ENCODE measurements around the gene RPS3. TPM values are rescaled to one million over a fixed set of nuclear protein-coding genes. Genes with fewer than 3 reads are reported as not detected.

The RPS3 gene
- polyA plus RNA-seq, 1 of the 3 experiments (the other 2 are of a cell fraction): 4,540 TPM

DNA sequence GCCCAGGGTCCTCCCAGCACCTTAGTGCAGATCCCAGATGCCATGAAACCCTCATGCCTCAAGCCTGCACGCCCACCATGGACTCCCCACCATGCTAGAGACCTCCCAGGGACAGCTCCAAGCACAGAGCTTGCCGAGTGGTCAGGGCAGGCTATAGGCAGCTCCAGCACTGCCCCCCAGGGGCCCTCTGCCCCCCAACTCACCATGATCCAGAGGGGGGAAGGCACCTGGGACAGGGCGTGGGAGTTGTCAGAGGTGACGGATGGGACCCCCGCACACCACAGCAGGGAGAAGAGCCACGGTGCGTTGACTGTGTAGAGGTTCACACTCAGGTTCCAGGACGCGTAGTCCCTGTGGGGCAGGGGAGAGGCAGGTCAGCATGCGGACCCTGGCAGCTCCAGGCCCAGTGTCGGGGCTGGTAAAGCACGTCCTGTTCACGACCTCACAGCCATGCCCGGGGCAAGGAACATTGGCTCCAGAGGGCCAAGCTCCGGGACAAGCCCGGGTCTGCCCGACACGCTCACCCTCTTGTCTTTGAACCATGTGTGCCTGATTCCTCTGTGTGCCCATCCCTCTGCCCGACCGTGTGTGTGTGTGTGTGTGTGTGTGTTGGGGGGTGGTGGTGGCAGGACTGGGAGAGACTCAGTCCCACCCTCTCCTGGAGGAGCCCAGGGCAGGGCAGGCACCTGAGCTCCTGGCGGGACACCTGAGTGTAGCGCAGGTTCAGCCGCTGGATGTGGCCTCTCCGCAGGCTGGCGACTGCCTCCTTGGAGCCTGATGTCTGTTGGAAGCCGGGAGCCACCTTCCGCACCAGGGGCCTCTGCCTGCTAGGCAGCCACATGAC is 41.9 kb downstream of the RPS3 start:
- ChIA-PET CTCF (interaction anchor here (0.7 to 8.5 kb wide), 7 partner anchors 9 to 86 kb away, joined by 3 to 275 read pairs (median 6); partner anchors contain the start of gene GDPD5), POLR2A (interaction anchor here (0.8 kb wide), 1 partner anchor 10 kb away, joined by 3 read pairs; no protein-coding TSS in a partner anchor)
- Histone ChIP-seq H3K4me2 (no peak overlapping the region), H3K27ac (ENCODE audit: low read depth in 2 of 2, low read length in 1 of 2) (no peak overlapping the region), H3K4me1 (ENCODE audit: control insufficient read depth in 1 of 2, insufficient read depth in 2 of 2, low read depth in 1 of 2, low read length in 1 of 2) (peaks cover 0 to 2% of the 10 kb centered on the region in 2 experiments; a peak in 1 of 4 replicates), H3K9me2 (no peaks in the 10 kb centered on the region), H3K9me3 (no peaks in the 10 kb centered on the region), H2AFZ (ENCODE audit: low read depth) (no peak overlapping the region), H3K79me2 (ENCODE audit: insufficient read depth) (no peaks in the 10 kb centered on the region), H4K20me1 (ENCODE audit: insufficient read depth) (no peaks in the 10 kb centered on the region), H3F3A (replicated peaks; ENCODE audit: insufficient read depth) (no peaks in the 10 kb centered on the region), H3K4me3 (ENCODE audit: low read depth in 2 of 2, low read length in 1 of 2) (no peak overlapping the region), H3K36me3 (replicated peaks in 1 of 2; ENCODE audit: control insufficient read depth in 1 of 2, insufficient read depth in 2 of 2, low read length in 1 of 2) (no peaks in the 10 kb centered on the region), H3K27me3 (ENCODE audit: insufficient read depth) (no peaks in the 10 kb centered on the region), H3K9ac (no peak overlapping the region)
- DNase-seq: no peak
- 85% methylated on average over 4 of the region's 27 CpGs for WGBS (ENCODE audit: low lambda C conversion rate)
- no peak for TF ChIP-seq GABPA (IDR thresholded peaks at IDR 0.05; ENCODE audit: low read depth)
- no peak for TF ChIP-seq EP300 (IDR thresholded peaks at IDR 0.05; ENCODE audit: borderline replicate concordance in 1 of 2, low read depth in 1 of 2, low read length in 1 of 2)
- no peak for TF ChIP-seq SIN3A (IDR thresholded peaks at IDR 0.05; ENCODE audit: borderline replicate concordance, low read depth, low read length)
- TF ChIP-seq TEAD4 (IDR thresholded peaks at IDR 0.05; ENCODE audit: borderline replicate concordance, insufficient read depth): no peak
- TF ChIP-seq RAD21 (IDR thresholded peaks at IDR 0.05; ENCODE audit: low read length): no peak

DNA sequence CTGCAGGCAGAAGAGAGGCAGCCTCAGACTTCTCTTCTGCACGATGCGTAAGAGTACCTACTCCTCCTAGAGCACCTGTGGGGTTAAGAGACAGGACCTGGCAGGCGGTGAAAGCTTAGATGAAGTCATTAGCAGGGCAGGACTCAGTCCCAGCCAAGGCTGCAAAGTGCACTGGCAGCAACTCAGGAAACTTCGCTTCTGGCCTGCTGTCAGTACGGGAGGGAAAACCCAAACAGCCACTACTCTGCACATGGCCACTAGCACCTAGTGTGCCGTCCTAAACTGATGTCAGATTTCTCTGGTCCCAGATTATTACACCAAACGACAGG is 42.5 kb downstream of the RPS3 start:
- no peaks in the 10 kb centered on the region for H3K36me3 ChIP-seq (replicated peaks in 1 of 2; ENCODE audit: control insufficient read depth in 1 of 2, insufficient read depth in 2 of 2, low read length in 1 of 2)
- TF ChIP-seq NRF1 (IDR thresholded peaks at IDR 0.05; ENCODE audit: low read depth, low read length): no peak
- no peak for TF ChIP-seq NFIC (IDR thresholded peaks at IDR 0.05; ENCODE audit: borderline replicate concordance)
- no peak for TF ChIP-seq TAF1 (IDR thresholded peaks at IDR 0.05; ENCODE audit: borderline replicate concordance, low read depth, low read length)
- no peak for TF ChIP-seq ELF1 (IDR thresholded peaks at IDR 0.05)
- TF ChIP-seq, protein P1, sequence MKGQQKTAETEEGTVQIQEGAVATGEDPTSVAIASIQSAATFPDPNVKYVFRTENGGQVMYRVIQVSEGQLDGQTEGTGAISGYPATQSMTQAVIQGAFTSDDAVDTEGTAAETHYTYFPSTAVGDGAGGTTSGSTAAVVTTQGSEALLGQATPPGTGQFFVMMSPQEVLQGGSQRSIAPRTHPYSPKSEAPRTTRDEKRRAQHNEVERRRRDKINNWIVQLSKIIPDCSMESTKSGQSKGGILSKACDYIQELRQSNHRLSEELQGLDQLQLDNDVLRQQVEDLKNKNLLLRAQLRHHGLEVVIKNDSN (IDR thresholded peaks at IDR 0.05; ENCODE audit: borderline replicate concordance, low read depth): no peak
- no peak for TF ChIP-seq RCOR1 (IDR thresholded peaks at IDR 0.05; ENCODE audit: low read length)
- TF ChIP-seq, protein P2, sequence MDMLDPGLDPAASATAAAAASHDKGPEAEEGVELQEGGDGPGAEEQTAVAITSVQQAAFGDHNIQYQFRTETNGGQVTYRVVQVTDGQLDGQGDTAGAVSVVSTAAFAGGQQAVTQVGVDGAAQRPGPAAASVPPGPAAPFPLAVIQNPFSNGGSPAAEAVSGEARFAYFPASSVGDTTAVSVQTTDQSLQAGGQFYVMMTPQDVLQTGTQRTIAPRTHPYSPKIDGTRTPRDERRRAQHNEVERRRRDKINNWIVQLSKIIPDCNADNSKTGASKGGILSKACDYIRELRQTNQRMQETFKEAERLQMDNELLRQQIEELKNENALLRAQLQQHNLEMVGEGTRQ (IDR thresholded peaks at IDR 0.05; ENCODE audit: borderline replicate concordance, low read depth, low read length): no peak
- 73% methylated on average over 5 of the region's 7 CpGs for WGBS (ENCODE audit: low lambda C conversion rate)
- no peak for DNase-seq
- H3K9me3 ChIP-seq: no peaks in the 10 kb centered on the region
- no peaks in the 10 kb centered on the region for H3K9me2 ChIP-seq
- H3K79me2 ChIP-seq (ENCODE audit: insufficient read depth): no peaks in the 10 kb centered on the region
- H3K27ac ChIP-seq (ENCODE audit: low read depth in 2 of 2, low read length in 1 of 2): no peak overlapping the region
- H3K27me3 ChIP-seq (ENCODE audit: insufficient read depth): no peaks in the 10 kb centered on the region
- H3F3A ChIP-seq (replicated peaks; ENCODE audit: insufficient read depth): no peaks in the 10 kb centered on the region
- H3K4me2 ChIP-seq: no peak overlapping the region
- ChIA-PET POLR2A (interaction anchor here (0.8 kb wide), 1 partner anchor 10 kb away, joined by 3 read pairs; no protein-coding TSS in a partner anchor), CTCF (interaction anchor here (1.0 to 8.5 kb wide), 5 partner anchors 16 to 86 kb away, joined by 4 to 275 read pairs (median 6); partner anchors contain the start of gene GDPD5)
- peaks cover 0 to 2% of the 10 kb centered on the region in 2 experiments; a peak in 1 of 4 replicates for H3K4me1 ChIP-seq (ENCODE audit: control insufficient read depth in 1 of 2, insufficient read depth in 2 of 2, low read depth in 1 of 2, low read length in 1 of 2)
- no peaks in the 10 kb centered on the region for H4K20me1 ChIP-seq (ENCODE audit: insufficient read depth)
- H3K9ac ChIP-seq: no peak overlapping the region
- H3K4me3 ChIP-seq (ENCODE audit: low read depth in 2 of 2, low read length in 1 of 2): no peak overlapping the region
- H2AFZ ChIP-seq (ENCODE audit: low read depth): no peak overlapping the region
